PC-9 (cell line): ENCODE data around the gene SPATA31C1. TPM values are rescaled to one million over a fixed set of nuclear protein-coding genes. Genes with fewer than 3 reads are reported as not detected.
"Not testable (repeated sequence)": the region's sequence is repeated elsewhere in the genome, so short reads cannot be mapped to it uniquely, and the experiment has no call there.

Source experiments
- BruUV-seq: library from RNA; stranded (reverse); fragments of 400-500 nt; replicated peaks from 2 replicates; lab custom pipeline; 2021; lab: Mats Ljungman, UMichigan
- CTCF ChIA-PET: fragments of 300-600 bp; sonication (Branson Sonifier 250); formaldehyde crosslinking; loops from one replicate; lab custom pipeline; 2022; ENCODE audit warnings: antibody characterized with exemption; lab: Charles Lee
- POLR2A ChIA-PET: fragments of 300-600 bp; sonication (Branson Sonifier 250); formaldehyde crosslinking; loops from one replicate; lab custom pipeline; 2022; ENCODE audit warnings: antibody characterized with exemption; ENCODE audit not compliant: unreplicated experiment; lab: Charles Lee
- DNase-seq, 2 experiments: peaks; one replicate each; pipeline versions ENCODE4 v3.0.0 to v3.0.0-alpha.2; 2015 to 2022; ENCODE audit warnings: mixed read lengths in 1 of 2
- H2AFZ ChIP-seq: fragments of 200-600 bp; sonication (generic); 2 replicates; pipeline ENCODE4 v1.8.1; 2017; ENCODE audit warnings: antibody characterized with exemption
- H3F3A ChIP-seq: fragments of 200-600 bp; sonication (generic); 2 replicates; pipeline ENCODE4 v1.8.1; 2017; ENCODE audit warnings: antibody characterized with exemption, mild to moderate bottlenecking, low read depth; ENCODE audit not compliant: insufficient read depth
- H3K27ac ChIP-seq: fragments of 200-600 bp; sonication (generic); 2 replicates; pipeline ENCODE4 v1.6.1; 2016; ENCODE audit warnings: mixed run types
- H3K27me3 ChIP-seq: fragments of 200-600 bp; sonication (generic); 2 replicates; pipeline ENCODE4 v1.6.1; 2016; ENCODE audit warnings: low read depth, mixed run types; ENCODE audit not compliant: insufficient read depth
- H3K36me3 ChIP-seq: fragments of 200-600 bp; sonication (generic); 2 replicates; pipeline ENCODE4 v1.6.1; 2016; ENCODE audit warnings: low read depth, mixed run types
- H3K4me1 ChIP-seq: fragments of 200-600 bp; sonication (generic); replicated peaks from 2 replicates; pipeline ENCODE4 v1.6.1; 2016; ENCODE audit warnings: mixed run types; ENCODE audit not compliant: insufficient read depth
- H3K4me2 ChIP-seq: fragments of 200-600 bp; sonication (generic); 2 replicates; pipeline ENCODE4 v1.6.1; 2017; ENCODE audit warnings: mixed run types
- H3K4me3 ChIP-seq: fragments of 200-600 bp; sonication (generic); 2 replicates; pipeline ENCODE4 v1.6.1; 2016; ENCODE audit warnings: mixed run types
- H3K79me2 ChIP-seq: fragments of 200-600 bp; sonication (generic); 2 replicates; pipeline ENCODE4 v1.6.1; 2017; ENCODE audit warnings: low read depth, mixed run types
- H3K9me2 ChIP-seq: fragments of 200-600 bp; sonication (generic); 2 replicates; pipeline ENCODE4 v1.8.1; 2017; ENCODE audit warnings: mild to moderate bottlenecking; ENCODE audit not compliant: insufficient read depth
- H3K9me3 ChIP-seq: fragments of 200-600 bp; sonication (generic); 2 replicates; pipeline ENCODE4 v1.8.1; 2016; ENCODE audit warnings: low read depth; ENCODE audit not compliant: insufficient read depth
- H4K20me1 ChIP-seq: fragments of 200-600 bp; sonication (generic); 2 replicates; pipeline ENCODE4 v1.8.1; 2017; ENCODE audit not compliant: insufficient read depth
- intact Hi-C: fragments of 100-400 bp; cut with micrococcal nuclease; formaldehyde crosslinking; loops from one replicate; pipeline ENCODE4 v1.10.0; 2022; ENCODE audit not compliant: unreplicated experiment
- total RNA-seq: library from RNA; stranded (reverse); gene quantifications from 2 replicates; pipeline ENCODE4 v1.2.3, GENCODE V29; 2021

SPATA31C1 gene
- total RNA-seq, 1 experiment from 2014 or later = not detected

- H3K4me2 ChIP-seq, H3K4me1 ChIP-seq, DNase-seq, H3F3A ChIP-seq, POLR2A ChIA-PET, H3K79me2 ChIP-seq, H2AFZ ChIP-seq, H4K20me1 ChIP-seq, H3K9me3 ChIP-seq, H3K36me3 ChIP-seq, H3K4me3 ChIP-seq, CTCF ChIA-PET, H3K9me2 ChIP-seq, intact Hi-C loops, BruUV-seq, H3K27me3 ChIP-seq, H3K27ac ChIP-seq: not testable (repeated sequence)
These were observed 11.4 kb downstream of the SPATA31C1 start for GRCh38 chr9:87929152-87929551.

DNA sequence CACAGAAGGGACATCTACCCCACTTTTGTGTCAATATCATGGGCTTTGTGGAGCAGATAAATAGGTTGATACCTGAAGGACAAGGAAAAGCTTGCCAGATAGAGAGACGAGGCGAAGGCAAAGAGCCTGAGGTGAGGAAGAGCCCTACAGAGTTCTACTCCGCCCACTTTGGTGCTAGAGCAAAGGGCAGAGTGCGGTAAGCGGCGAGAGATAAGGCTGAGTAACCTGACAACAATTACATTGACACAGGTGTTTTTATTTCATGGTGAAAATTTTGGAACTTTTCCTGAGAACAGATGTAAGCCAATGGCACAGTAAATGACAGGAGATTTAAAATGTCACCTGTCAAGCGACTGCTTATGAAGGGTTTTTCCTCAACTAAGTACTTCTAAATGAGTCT lies 16.7 kb downstream of the SPATA31C1 start:
- H3K79me2 ChIP-seq, BruUV-seq, H3F3A ChIP-seq, POLR2A ChIA-PET, H3K4me3 ChIP-seq, H4K20me1 ChIP-seq, H3K27ac ChIP-seq, intact Hi-C loops, H3K9me3 ChIP-seq, H3K27me3 ChIP-seq, H3K9me2 ChIP-seq, H3K4me1 ChIP-seq, H3K4me2 ChIP-seq, H3K36me3 ChIP-seq, DNase-seq, H2AFZ ChIP-seq: not testable (repeated sequence)
- CTCF ChIA-PET = interaction anchor here (0.6 kb wide), 1 partner anchor 172 kb away, joined by 3 read pairs; no protein-coding TSS in a partner anchor

GRCh38 chr9:87937352-87937751 lies 19.6 kb downstream of the SPATA31C1 start:
- POLR2A ChIA-PET, intact Hi-C loops, BruUV-seq: not testable (repeated sequence)

GRCh38 chr9:87937918-87938317 lies 20.2 kb downstream of the SPATA31C1 start:
- POLR2A ChIA-PET, BruUV-seq, intact Hi-C loops: not testable (repeated sequence)

More at GRCh38 chr9:87937352-87937751, 19.6 kb downstream of the SPATA31C1 start:
- H3K36me3 ChIP-seq, H2AFZ ChIP-seq, H3K4me2 ChIP-seq, DNase-seq, H3K9me3 ChIP-seq, H3K27me3 ChIP-seq, H3F3A ChIP-seq, H3K9me2 ChIP-seq, H3K4me1 ChIP-seq, H3K27ac ChIP-seq, CTCF ChIA-PET, H3K79me2 ChIP-seq, H3K4me3 ChIP-seq, H4K20me1 ChIP-seq: not testable (repeated sequence)

DNA sequence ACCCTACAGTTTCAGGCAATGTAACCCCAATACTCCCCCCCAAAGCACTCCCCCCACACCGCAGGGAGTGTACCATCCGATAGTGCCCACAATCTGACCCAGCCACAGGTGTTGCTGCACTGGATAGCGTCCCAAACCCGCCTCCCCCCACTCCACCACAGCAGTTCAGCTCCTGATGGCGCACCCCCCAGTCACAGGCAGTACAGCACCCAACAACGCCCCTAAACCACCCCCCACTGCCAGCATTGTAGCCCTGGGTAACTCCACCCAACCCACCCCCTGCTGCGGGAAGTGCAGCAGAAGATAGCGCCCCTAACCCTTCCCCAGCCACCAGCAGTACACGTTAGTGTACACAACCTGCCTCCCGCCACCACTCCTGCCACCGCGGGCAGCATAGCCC lies 20.6 kb downstream of the SPATA31C1 start:
- H3K9me2 ChIP-seq, H3K27me3 ChIP-seq, H4K20me1 ChIP-seq, intact Hi-C loops, H3K9me3 ChIP-seq, H2AFZ ChIP-seq, H3K4me1 ChIP-seq, H3K36me3 ChIP-seq, H3K79me2 ChIP-seq, H3K4me3 ChIP-seq, CTCF ChIA-PET, H3K4me2 ChIP-seq, H3K27ac ChIP-seq, DNase-seq, BruUV-seq, POLR2A ChIA-PET, H3F3A ChIP-seq: not testable (repeated sequence)

More at GRCh38 chr9:87937918-87938317, 20.2 kb downstream of the SPATA31C1 start:
- H3K4me1 ChIP-seq, H3K4me2 ChIP-seq, H2AFZ ChIP-seq, H3K27me3 ChIP-seq, H3K79me2 ChIP-seq, H3K9me3 ChIP-seq, H3F3A ChIP-seq, H3K4me3 ChIP-seq, DNase-seq, H3K9me2 ChIP-seq, H3K27ac ChIP-seq, CTCF ChIA-PET, H4K20me1 ChIP-seq, H3K36me3 ChIP-seq: not testable (repeated sequence)

- H3K79me2 ChIP-seq, intact Hi-C loops, H3K9me3 ChIP-seq, CTCF ChIA-PET, H3K27ac ChIP-seq, H3K4me3 ChIP-seq, POLR2A ChIA-PET, H3F3A ChIP-seq, H3K27me3 ChIP-seq, H3K4me1 ChIP-seq, H3K36me3 ChIP-seq, H3K4me2 ChIP-seq, BruUV-seq, H3K9me2 ChIP-seq, DNase-seq, H4K20me1 ChIP-seq, H2AFZ ChIP-seq: not testable (repeated sequence)
These were observed 21.3 kb downstream of the SPATA31C1 start for GRCh38 chr9:87939096-87939495.
